Gastroesophageal sphincter (tissue), 4 donors: ENCODE measurements around the gene TMEM178B. TPM values are rescaled to one million over a fixed set of nuclear protein-coding genes. Genes with fewer than 3 reads are reported as not detected.
"Not testable (repeated sequence)": the region's sequence is repeated elsewhere in the genome, so short reads cannot be mapped to it uniquely, and the experiment has no call there.

ENCODE experiments used
- ATAC-seq: fragments of 150-250 bp; one replicate; pipeline ENCODE4 v1.9.1; 2016; ENCODE audit warnings: mild to moderate bottlenecking, moderate library complexity
- H3K27ac ChIP-seq, 4 donors: fragments of 200-600 bp; sonication (generic) in 3 of 4; 1 replicate in 3 of 4; 2 replicates in 1 of 4; pipeline ENCODE4 v1.5.1; 2016 to 2019
- H3K27me3 ChIP-seq: fragments of 200-600 bp; sonication (generic); one replicate; pipeline ENCODE4 v1.5.1; 2019
- H3K36me3 ChIP-seq, 2 donors: fragments of 200-600 bp; sonication (generic); one replicate each; pipeline ENCODE4 v1.5.1; 2019; ENCODE audit warnings: control low read depth in 1 of 2
- H3K4me1 ChIP-seq, 3 donors: fragments of 200-600 bp; sonication (generic); 1 replicate in 2 of 3; 2 replicates in 1 of 3; pipeline ENCODE4 v1.5.1; 2016 to 2019; ENCODE audit warnings: control low read depth in 2 of 3
- H3K4me3 ChIP-seq, 2 donors: fragments of 200-600 bp; sonication (generic); one replicate each; pipeline ENCODE4 v1.5.1; 2019; ENCODE audit warnings: mild to moderate bottlenecking in 1 of 2, moderate library complexity in 1 of 2
- H3K9me3 ChIP-seq, 3 donors: fragments of 200-600 bp; sonication (generic); one replicate each; pipeline ENCODE4 v1.5.1; 2017 to 2019; ENCODE audit warnings: control low read depth in 2 of 3
- EP300 ChIP-seq: sonication (generic); formaldehyde crosslinking; IDR thresholded peaks from one replicate; pipeline ENCODE4 v1.6.1; 2017; ENCODE audit warnings: antibody characterized with exemption, mild to moderate bottlenecking
- POLR2A ChIP-seq, 2 donors: fragments of 450-650 bp; IDR thresholded peaks; one replicate each; pipeline ENCODE4 v1.6.1; 2017; ENCODE audit warnings: antibody characterized with exemption in 2 of 2, mild to moderate bottlenecking in 2 of 2, moderate library complexity in 1 of 2
- POLR2AphosphoS5 ChIP-seq: sonication (generic); formaldehyde crosslinking; IDR thresholded peaks from one replicate; pipeline ENCODE4 v1.6.1; 2017; ENCODE audit warnings: antibody characterized with exemption
- whole genome bisulfite sequencing, 2 donors: methylation state at CpG; one replicate each; pipeline ENCODE4 v1.1.5; 2018; ENCODE audit warnings: low coverage in 1 of 2; 5-methylcytosine and 5-hydroxymethylcytosine counted together
- total RNA-seq, 4 donors: library from RNA; depleted of rRNA; stranded (reverse); fragments of >200 nt; gene quantifications; one replicate each; pipeline ENCODE4 v1.1.0, GENCODE V29; 2016
- TF ChIP-seq, protein P1 (sequence below), 4 experiments: fragments of 200-600 bp in 2 of 4; fragments of 450-650 bp in 2 of 4; sonication (generic) in 1 of 4; IDR thresholded peaks; one replicate each; pipeline ENCODE4 v1.5.1; 2017 to 2019; ENCODE audit warnings: antibody characterized with exemption in 4 of 4, mild to moderate bottlenecking in 2 of 4, moderate library complexity in 2 of 4

The TMEM178B gene
- total RNA-seq, 4 donors from 2014 or later = 0.62 to 1.4 (median 1.0) TPM

GRCh38 chr7:141167381-141167964 is 93.6 kb downstream of the TMEM178B start:
- Histone ChIP-seq H3K36me3 (no peaks in the 10 kb centered on the region), H3K27me3 (no peaks in the 10 kb centered on the region), H3K9me3 (no peaks in the 10 kb centered on the region), H3K4me1 (no peaks in the 10 kb centered on the region), H3K27ac (no peak overlapping the region), H3K4me3 (no peak overlapping the region)
- TF ChIP-seq POLR2AphosphoS5 = no peak
- TF ChIP-seq EP300 = no peak
- TF ChIP-seq, protein P1, sequence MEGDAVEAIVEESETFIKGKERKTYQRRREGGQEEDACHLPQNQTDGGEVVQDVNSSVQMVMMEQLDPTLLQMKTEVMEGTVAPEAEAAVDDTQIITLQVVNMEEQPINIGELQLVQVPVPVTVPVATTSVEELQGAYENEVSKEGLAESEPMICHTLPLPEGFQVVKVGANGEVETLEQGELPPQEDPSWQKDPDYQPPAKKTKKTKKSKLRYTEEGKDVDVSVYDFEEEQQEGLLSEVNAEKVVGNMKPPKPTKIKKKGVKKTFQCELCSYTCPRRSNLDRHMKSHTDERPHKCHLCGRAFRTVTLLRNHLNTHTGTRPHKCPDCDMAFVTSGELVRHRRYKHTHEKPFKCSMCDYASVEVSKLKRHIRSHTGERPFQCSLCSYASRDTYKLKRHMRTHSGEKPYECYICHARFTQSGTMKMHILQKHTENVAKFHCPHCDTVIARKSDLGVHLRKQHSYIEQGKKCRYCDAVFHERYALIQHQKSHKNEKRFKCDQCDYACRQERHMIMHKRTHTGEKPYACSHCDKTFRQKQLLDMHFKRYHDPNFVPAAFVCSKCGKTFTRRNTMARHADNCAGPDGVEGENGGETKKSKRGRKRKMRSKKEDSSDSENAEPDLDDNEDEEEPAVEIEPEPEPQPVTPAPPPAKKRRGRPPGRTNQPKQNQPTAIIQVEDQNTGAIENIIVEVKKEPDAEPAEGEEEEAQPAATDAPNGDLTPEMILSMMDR (IDR thresholded peaks at IDR 0.05) = no peak
- no peak for TF ChIP-seq POLR2A (IDR thresholded peaks at IDR 0.05)
- 66 to 74% methylated on average over 5 to 11 of the region's 11 CpGs for WGBS, 2 donors
- no peak for ATAC-seq

DNA sequence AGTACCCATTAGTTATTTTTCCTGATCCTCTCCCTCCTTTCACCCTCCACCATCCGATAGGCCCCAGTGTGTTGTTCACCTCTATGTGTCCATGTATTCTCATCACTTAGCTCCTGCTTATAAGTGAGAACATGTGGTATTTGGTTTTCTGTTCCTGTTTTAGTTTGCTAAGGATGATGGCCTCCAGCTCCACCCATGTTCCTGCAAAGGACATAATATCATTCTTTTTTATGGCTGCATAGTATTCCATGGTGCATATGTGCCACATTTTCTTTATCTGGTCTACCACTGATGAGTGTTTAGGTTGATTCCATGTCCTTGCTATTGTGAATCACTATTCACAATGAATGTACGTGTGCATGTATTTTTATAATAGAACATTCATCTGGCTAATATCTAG is 95.3 kb downstream of the TMEM178B start:
- H3K36me3 ChIP-seq, H3K4me3 ChIP-seq, H3K27ac ChIP-seq, H3K4me1 ChIP-seq, ATAC-seq, H3K27me3 ChIP-seq, H3K9me3 ChIP-seq: not testable (repeated sequence)
- WGBS, 2 donors = 64 to 71% methylated on average over 1 to 2 of the region's 2 CpGs

- H3K4me1 ChIP-seq, H3K9me3 ChIP-seq, H3K4me3 ChIP-seq, H3K27me3 ChIP-seq, H3K36me3 ChIP-seq, H3K27ac ChIP-seq, ATAC-seq: not testable (repeated sequence)
- WGBS, 2 donors = 73 to 82% methylated on average over 1 of the region's 1 CpG
Observed at GRCh38 chr7:141175728-141176127, 101.9 kb downstream of the TMEM178B start.

- H3K27ac ChIP-seq, H3K4me3 ChIP-seq, H3K4me1 ChIP-seq, ATAC-seq, H3K27me3 ChIP-seq, H3K36me3 ChIP-seq, H3K9me3 ChIP-seq: not testable (repeated sequence)
- 61 to 81% methylated on average over 3 to 5 of the region's 5 CpGs for WGBS, 2 donors
Observed at GRCh38 chr7:141177120-141177519, 103.3 kb downstream of the TMEM178B start.

DNA sequence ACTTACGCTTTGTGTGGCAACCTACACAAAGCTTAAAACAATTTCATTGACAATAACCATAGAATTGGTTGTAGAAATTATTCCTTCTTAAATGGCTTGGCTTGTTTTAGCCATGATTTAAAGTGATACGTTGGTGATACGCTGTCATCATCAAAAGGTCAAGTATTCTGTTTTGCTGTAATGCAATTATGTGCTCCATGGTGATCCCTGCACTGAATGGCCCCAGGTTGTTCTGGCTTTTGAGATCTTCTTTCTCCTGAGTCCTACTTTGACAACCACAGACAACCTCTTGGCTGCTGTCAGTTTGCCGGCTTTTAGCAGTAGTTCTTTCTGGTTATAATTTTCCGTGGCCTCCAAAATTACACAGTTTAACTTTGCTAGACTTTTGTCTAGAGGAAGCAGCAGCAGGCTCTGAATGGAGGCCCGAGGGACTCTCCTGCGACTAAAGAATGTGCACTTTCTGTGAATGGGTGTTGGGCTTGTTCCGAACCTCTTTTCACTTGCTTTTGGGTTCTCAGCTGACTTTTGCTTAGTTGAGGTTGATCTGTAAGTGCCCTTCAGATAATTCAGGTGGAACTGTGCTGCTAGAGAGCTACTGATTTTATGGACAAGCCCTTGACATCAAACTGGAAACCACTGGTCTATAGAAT is 104.7 kb downstream of the TMEM178B start:
- Histone ChIP-seq H3K4me1 (no peaks in the 10 kb centered on the region), H3K4me3 (no peak overlapping the region), H3K9me3 (no peaks in the 10 kb centered on the region), H3K27me3 (no peaks in the 10 kb centered on the region), H3K36me3 (no peaks in the 10 kb centered on the region), H3K27ac (no peak overlapping the region)
- WGBS, 2 donors = 72 to 91% methylated on average over 3 to 5 of the region's 8 CpGs
- TF ChIP-seq EP300 (no peak), POLR2A (IDR thresholded peaks at IDR 0.05) (no peak), POLR2AphosphoS5 (no peak)
- no peak for ATAC-seq

GRCh38 chr7:141181812-141182211 is 107.9 kb downstream of the TMEM178B start:
- H3K36me3 ChIP-seq = no peaks in the 10 kb centered on the region
- 94 to 100% methylated on average over 3 to 4 of the region's 4 CpGs for WGBS, 2 donors
- no peak for TF ChIP-seq POLR2A (IDR thresholded peaks at IDR 0.05)
- no peak for TF ChIP-seq POLR2AphosphoS5
- TF ChIP-seq EP300 = no peak
- TF ChIP-seq, protein P1 (IDR thresholded peaks at IDR 0.05) = no peak
- ATAC-seq = no peak
- H3K4me3 ChIP-seq = no peak overlapping the region
- no peaks in the 10 kb centered on the region for H3K27me3 ChIP-seq
- H3K4me1 ChIP-seq = no peaks in the 10 kb centered on the region
- H3K9me3 ChIP-seq = no peaks in the 10 kb centered on the region
- no peak overlapping the region for H3K27ac ChIP-seq

DNA sequence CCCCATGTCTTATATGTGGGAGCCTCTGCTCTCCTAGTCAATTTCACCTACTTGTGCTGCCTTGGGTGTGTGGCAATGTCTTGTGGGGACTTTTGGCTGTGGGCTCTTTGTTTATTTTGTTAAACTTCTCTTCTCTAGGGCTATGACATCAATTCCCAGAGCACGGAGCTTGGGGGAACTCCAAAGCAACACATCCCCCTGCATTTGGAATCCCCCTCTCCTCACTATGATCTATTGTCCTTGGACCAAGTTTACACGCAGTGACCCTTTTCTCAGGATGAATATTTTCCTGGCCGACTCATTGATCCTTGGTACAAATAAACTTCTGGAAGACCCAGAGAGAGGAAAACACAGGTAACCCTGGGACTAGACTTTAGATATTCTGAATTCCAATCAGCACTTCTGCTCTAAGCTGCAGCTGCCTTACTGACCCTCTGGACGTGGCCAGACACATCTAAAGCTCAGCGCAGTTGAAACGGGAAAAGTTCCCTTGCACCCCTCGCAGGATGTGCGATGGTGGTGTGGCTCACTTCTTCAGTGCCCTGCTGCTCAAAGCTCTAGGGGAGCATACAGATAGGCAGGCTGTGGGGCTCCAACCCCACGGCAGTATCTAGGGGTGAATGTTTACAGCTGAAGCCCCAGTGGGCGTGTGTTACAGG is 110.8 kb downstream of the TMEM178B start:
- TF ChIP-seq POLR2AphosphoS5 = no peak
- TF ChIP-seq POLR2A (IDR thresholded peaks at IDR 0.05) = no peak
- TF ChIP-seq, protein P1 (IDR thresholded peaks at IDR 0.05) = no peak
- TF ChIP-seq EP300 = no peak
- Histone ChIP-seq H3K36me3 (no peaks in the 10 kb centered on the region), H3K9me3 (no peaks in the 10 kb centered on the region), H3K4me3 (no peak overlapping the region), H3K27ac (no peak overlapping the region), H3K27me3 (no peaks in the 10 kb centered on the region), H3K4me1 (no peaks in the 10 kb centered on the region)
- no peak for ATAC-seq
- 32 to 61% methylated on average over 3 to 9 of the region's 10 CpGs for WGBS, 2 donors
